SU-DHL-6 (cell line): ENCODE data around the gene MPC2.

Experiments used
- EZH2phosphoT487 ChIP-seq: fragments of 200-600 bp; sonication (generic), shearing (Covaris generic); conservative IDR thresholded peaks from 2 replicates; pipeline ENCODE4 v1.6.1; 2018; ENCODE audit warnings: mild to moderate bottlenecking, antibody characterized with exemption, low read length, moderate library complexity, mixed read lengths
- TF ChIP-seq, protein P1 (sequence below): fragments of 200-600 bp; sonication (generic); IDR thresholded peaks from one replicate; pipeline ENCODE4 v1.5.1; 2017; ENCODE audit warnings: antibody characterized with exemption, mild to moderate bottlenecking, low read length, moderate library complexity; ENCODE audit not compliant: insufficient read depth, poor library complexity, severe bottlenecking

DNA sequence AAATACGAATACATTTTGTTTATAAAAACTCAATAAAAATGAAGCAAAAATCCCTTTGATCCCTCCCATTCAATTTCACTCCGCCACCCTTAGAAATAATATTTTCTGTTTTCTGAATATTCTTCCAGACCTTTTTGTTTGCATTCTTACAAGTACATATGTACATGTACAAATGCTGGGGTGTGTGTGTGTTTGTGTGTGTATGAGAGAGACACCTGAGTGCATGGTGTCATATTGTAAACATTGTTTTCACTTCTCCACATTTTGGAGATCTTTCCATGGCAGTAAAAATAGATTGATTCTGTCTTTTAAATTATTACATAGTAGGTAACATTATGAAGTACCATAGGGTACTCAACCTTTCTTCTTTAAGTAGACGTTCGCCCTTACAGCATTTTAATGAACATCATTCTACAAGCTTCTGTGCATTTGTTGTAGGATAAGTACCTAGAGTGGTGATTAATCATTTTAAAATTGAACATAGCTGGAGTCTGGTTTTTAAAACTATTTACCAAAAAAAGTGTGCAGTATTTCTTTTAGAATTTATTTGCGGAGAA lies 1.3 kb upstream of the MPC2 start:
- TF ChIP-seq, protein P1, sequence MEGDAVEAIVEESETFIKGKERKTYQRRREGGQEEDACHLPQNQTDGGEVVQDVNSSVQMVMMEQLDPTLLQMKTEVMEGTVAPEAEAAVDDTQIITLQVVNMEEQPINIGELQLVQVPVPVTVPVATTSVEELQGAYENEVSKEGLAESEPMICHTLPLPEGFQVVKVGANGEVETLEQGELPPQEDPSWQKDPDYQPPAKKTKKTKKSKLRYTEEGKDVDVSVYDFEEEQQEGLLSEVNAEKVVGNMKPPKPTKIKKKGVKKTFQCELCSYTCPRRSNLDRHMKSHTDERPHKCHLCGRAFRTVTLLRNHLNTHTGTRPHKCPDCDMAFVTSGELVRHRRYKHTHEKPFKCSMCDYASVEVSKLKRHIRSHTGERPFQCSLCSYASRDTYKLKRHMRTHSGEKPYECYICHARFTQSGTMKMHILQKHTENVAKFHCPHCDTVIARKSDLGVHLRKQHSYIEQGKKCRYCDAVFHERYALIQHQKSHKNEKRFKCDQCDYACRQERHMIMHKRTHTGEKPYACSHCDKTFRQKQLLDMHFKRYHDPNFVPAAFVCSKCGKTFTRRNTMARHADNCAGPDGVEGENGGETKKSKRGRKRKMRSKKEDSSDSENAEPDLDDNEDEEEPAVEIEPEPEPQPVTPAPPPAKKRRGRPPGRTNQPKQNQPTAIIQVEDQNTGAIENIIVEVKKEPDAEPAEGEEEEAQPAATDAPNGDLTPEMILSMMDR = no peak
- no peak for TF ChIP-seq EZH2phosphoT487
